Caco-2 (cell line): ENCODE results near the gene SLC22A7. TPM values are rescaled to one million over a fixed set of nuclear protein-coding genes. Genes with fewer than 3 reads are reported as not detected.

ENCODE experiments used
- BruUV-seq: library from RNA; stranded (reverse); fragments of 400-500 nt; replicated peaks from 2 replicates; lab custom pipeline; 2021; lab: Mats Ljungman, UMichigan
- CTCF ChIA-PET: fragments of 300-600 bp; sonication (Branson Sonifier 250); formaldehyde crosslinking; loops from one replicate; lab custom pipeline; 2022; ENCODE audit warnings: antibody characterized with exemption; lab: Charles Lee
- POLR2A ChIA-PET: fragments of 300-600 bp; sonication (Branson Sonifier 250); formaldehyde crosslinking; loops from one replicate; lab custom pipeline; 2022; ENCODE audit warnings: antibody characterized with exemption; lab: Charles Lee
- DNase-seq, 2 experiments: peaks; one replicate each; pipeline versions ENCODE4 v3.0.0 to v3.0.0-alpha.2; 2020 to 2022
- H3K27me3 ChIP-seq: replicated peaks from 2 replicates; pipeline ENCODE4 v1.6.0; 2011; ENCODE audit warnings: low read length; ENCODE audit not compliant: control insufficient read depth, insufficient read depth
- H3K36me3 ChIP-seq: 2 replicates; pipeline ENCODE4 v1.5.1; 2011; ENCODE audit warnings: low read length; ENCODE audit not compliant: control insufficient read depth, insufficient read depth
- H3K4me1 ChIP-seq: fragments of 250-450 bp; sonication (Bioruptor Pico); 2 replicates; pipeline ENCODE4 v1.5.1; 2020; ENCODE audit warnings: mild to moderate bottlenecking
- H3K4me3 ChIP-seq: 2 replicates; pipeline ENCODE4 v1.5.1; 2011; ENCODE audit warnings: low read depth, mild to moderate bottlenecking, control low read depth, low read length
- H3K9me3 ChIP-seq: fragments of 250-450 bp; sonication (Bioruptor Pico); 2 replicates; pipeline ENCODE4 v1.5.1; 2020; ENCODE audit warnings: mild to moderate bottlenecking, moderate library complexity
- H3K27ac Mint-ChIP-seq: one replicate; pipeline ENCODE4 v1.8.0; 2022; ENCODE audit warnings: mixed read lengths; ENCODE audit not compliant: unreplicated experiment
- H3K27me3 Mint-ChIP-seq: one replicate; pipeline ENCODE4 v1.8.0; 2022; ENCODE audit warnings: mixed read lengths; ENCODE audit not compliant: insufficient read depth, unreplicated experiment
- H3K36me3 Mint-ChIP-seq: one replicate; pipeline ENCODE4 v1.8.0; 2022; ENCODE audit warnings: mild to moderate bottlenecking, mixed read lengths; ENCODE audit not compliant: insufficient read depth, unreplicated experiment
- H3K4me1 Mint-ChIP-seq: one replicate; pipeline ENCODE4 v1.8.0; 2022; ENCODE audit warnings: low read depth, mixed read lengths; ENCODE audit not compliant: unreplicated experiment
- H3K4me3 Mint-ChIP-seq: one replicate; pipeline ENCODE4 v1.8.0; 2022; ENCODE audit warnings: mild to moderate bottlenecking, moderate library complexity, mixed read lengths; ENCODE audit not compliant: unreplicated experiment
- H3K9me3 Mint-ChIP-seq: one replicate; pipeline ENCODE4 v1.8.0; 2022; ENCODE audit warnings: mixed read lengths; ENCODE audit not compliant: unreplicated experiment
- CTCF ChIP-seq, 2 experiments: fragments of 200-600 bp in 1 of 2; IDR thresholded peaks; 1 replicate in 1 of 2; 2 replicates in 1 of 2; pipeline versions ENCODE4 v1.5.1 to v1.8.0; 2011 to 2022; ENCODE audit warnings: antibody characterized with exemption in 1 of 2, control low read depth in 1 of 2, inconsistent platforms in 1 of 2, low read depth in 1 of 2, low read length in 1 of 2, mild to moderate bottlenecking in 1 of 2, moderate library complexity in 1 of 2; ENCODE audit not compliant: insufficient read depth in 1 of 2, severe bottlenecking in 1 of 2, unreplicated experiment in 1 of 2
- intact Hi-C: fragments of 100-400 bp; cut with micrococcal nuclease; formaldehyde crosslinking; loops from one replicate; pipeline ENCODE4 v1.10.0; 2022; ENCODE audit not compliant: unreplicated experiment
- total RNA-seq: library from RNA; stranded (reverse); gene quantifications from 2 replicates; pipeline ENCODE4 v1.2.3, GENCODE V29; 2022

Gene SLC22A7
- total RNA-seq, 1 experiment from 2014 or later, result not detected

GRCh38 chr6:43303751-43304331, 5.8 kb downstream of the SLC22A7 start:
- Mint-ChIP-seq H3K4me3 (no peak overlapping the region), H3K9me3 (no peaks in the 10 kb centered on the region), H3K27me3 (no peaks in the 10 kb centered on the region), H3K4me1 (no peaks in the 10 kb centered on the region), H3K36me3 (no peaks in the 10 kb centered on the region), H3K27ac (no peak overlapping the region)
- intact Hi-C loops, result no loop called here
- Histone ChIP-seq H3K4me1 (no peaks in the 10 kb centered on the region), H3K9me3 (no peaks in the 10 kb centered on the region), H3K27me3 (no peaks in the 10 kb centered on the region), H3K4me3 (no peak overlapping the region), H3K36me3 (no peaks in the 10 kb centered on the region)
- no peak for DNase-seq
- ChIA-PET CTCF (no interaction called here), POLR2A (interaction anchor here (0.5 kb wide), 1 partner anchor 118 kb away, joined by 11 read pairs; no protein-coding TSS in a partner anchor)
- no peak for TF ChIP-seq CTCF (IDR thresholded peaks at IDR 0.05; ENCODE audit: insufficient read depth in 1 of 2, low read depth in 1 of 2, low read length in 1 of 2, severe bottlenecking in 1 of 2, unreplicated experiment in 1 of 2)
- no TSS peak for BruUV-seq

DNA sequence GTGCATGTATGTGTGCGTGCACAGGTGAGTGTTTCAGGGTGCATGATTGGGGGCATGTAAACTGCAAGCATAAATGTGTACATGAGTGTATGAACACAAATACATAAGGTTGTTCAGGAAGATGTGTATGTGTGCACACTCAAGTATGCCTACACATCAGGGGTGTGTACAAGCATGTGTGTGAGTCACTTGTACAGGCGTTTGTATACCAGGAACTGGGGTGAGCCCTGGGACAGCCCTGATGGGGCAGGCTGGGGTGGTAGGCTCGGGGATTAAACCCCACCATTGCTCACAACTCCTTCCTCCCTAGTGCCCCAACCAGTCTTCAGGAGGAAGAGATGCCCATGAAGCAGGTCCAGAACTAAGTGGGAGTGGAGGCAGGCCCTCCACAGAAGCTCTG, 6.3 kb downstream of the SLC22A7 start:
- BruUV-seq, result no TSS peak
- H3K9me3 Mint-ChIP-seq, result no peaks in the 10 kb centered on the region
- H3K4me3 Mint-ChIP-seq, result no peak overlapping the region
- TF ChIP-seq CTCF (IDR thresholded peaks at IDR 0.05; ENCODE audit: insufficient read depth in 1 of 2, low read depth in 1 of 2, low read length in 1 of 2, severe bottlenecking in 1 of 2, unreplicated experiment in 1 of 2), result no peak
- no peaks in the 10 kb centered on the region for H3K27me3 Mint-ChIP-seq
- Histone ChIP-seq H3K36me3 (no peaks in the 10 kb centered on the region; the same call in 1 of the 2 replicates), H3K9me3 (no peaks in the 10 kb centered on the region), H3K27me3 (no peaks in the 10 kb centered on the region), H3K4me3 (no peak overlapping the region), H3K4me1 (no peaks in the 10 kb centered on the region)
- ChIA-PET CTCF (no interaction called here), POLR2A (no interaction called here)
- H3K27ac Mint-ChIP-seq, result no peak overlapping the region
- H3K36me3 Mint-ChIP-seq, result no peaks in the 10 kb centered on the region
- no peaks in the 10 kb centered on the region for H3K4me1 Mint-ChIP-seq
- no peak for DNase-seq
- intact Hi-C loops, result no loop called here

GRCh38 chr6:43304882-43305281, 6.8 kb downstream of the SLC22A7 start:
- no peaks in the 10 kb centered on the region for H3K27me3 ChIP-seq
- H3K4me3 ChIP-seq, result no peak overlapping the region
- H3K9me3 ChIP-seq, result no peaks in the 10 kb centered on the region
- DNase-seq, result no peak
- no peaks in the 10 kb centered on the region for H3K4me1 Mint-ChIP-seq
- H3K27ac Mint-ChIP-seq, result no peak overlapping the region
- CTCF ChIA-PET, result no interaction called here
- no peaks in the 10 kb centered on the region; the same call in 1 of the 2 replicates for H3K36me3 ChIP-seq
- no peaks in the 10 kb centered on the region for H3K4me1 ChIP-seq
- no peak for TF ChIP-seq CTCF (IDR thresholded peaks at IDR 0.05; ENCODE audit: insufficient read depth in 1 of 2, low read depth in 1 of 2, low read length in 1 of 2, severe bottlenecking in 1 of 2, unreplicated experiment in 1 of 2)
- no peaks in the 10 kb centered on the region for H3K27me3 Mint-ChIP-seq
- POLR2A ChIA-PET, result no interaction called here
- H3K9me3 Mint-ChIP-seq, result no peaks in the 10 kb centered on the region
- intact Hi-C loops, result no loop called here
- no TSS peak for BruUV-seq
- H3K4me3 Mint-ChIP-seq, result no peak overlapping the region
- no peaks in the 10 kb centered on the region for H3K36me3 Mint-ChIP-seq
